ENCODE results near the gene SPON1.
A peak's percentile ranks its signal among the peaks of the same experiment; 100 is the strongest.

SPON1 gene

DNA sequence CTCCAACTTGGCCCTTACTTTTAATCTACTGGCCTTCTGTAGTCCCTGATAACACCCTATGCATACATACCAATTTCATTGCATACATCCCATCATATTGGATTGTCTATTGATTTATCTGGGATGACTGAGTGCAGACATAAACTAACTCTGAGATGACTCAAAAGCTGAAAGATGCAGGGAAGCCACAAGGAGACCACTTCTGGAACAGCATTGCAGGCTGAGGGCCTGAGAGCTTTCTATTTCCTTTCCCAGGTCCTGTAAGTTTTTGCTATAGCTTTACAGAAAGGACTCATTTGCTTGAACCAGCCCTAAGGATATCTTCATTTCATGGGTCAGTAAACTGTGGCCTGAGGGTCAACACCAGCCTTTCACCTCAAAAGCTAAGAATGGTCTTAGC, 15.1 kb upstream of the SPON1 start:
- Histone ChIP-seq H3K9ac (ENCODE audit: low read depth, low read length) (no peak overlapping the region), H3K4me3 (ENCODE audit: low read depth, low read length) (no peak overlapping the region), H3K4me1 (ENCODE audit: control insufficient read depth, insufficient read depth, low read length) (no peaks in the 10 kb centered on the region), H3K27me3 (ENCODE audit: control insufficient read depth, insufficient read depth, low read length) (no peaks in the 10 kb centered on the region), H3K9me3 (ENCODE audit: control insufficient read depth, insufficient read depth, low read length) (no peaks in the 10 kb centered on the region), H3K36me3 (ENCODE audit: control insufficient read depth, insufficient read depth, low read length) (no peaks in the 10 kb centered on the region)

DNA sequence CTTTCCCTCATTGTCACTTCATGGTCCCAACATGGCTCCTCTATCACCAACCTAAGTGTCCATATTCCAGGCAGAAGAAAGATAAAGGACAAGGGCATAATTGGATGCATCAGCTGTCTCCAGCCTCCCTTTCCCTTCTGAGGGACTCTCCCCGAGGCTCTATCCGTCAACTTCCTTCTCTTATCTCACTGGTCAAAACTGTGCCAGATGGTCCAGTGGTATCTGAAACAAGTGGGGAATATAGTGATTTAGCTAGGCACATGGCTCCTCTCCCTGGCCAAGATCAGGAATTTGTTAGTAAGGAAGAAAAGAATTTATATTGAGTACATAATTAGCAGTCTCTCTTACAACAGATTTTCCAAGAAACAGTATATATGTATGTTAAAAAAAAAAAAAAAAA, 12.6 kb upstream of the SPON1 start:
- H3K9me3 ChIP-seq (ENCODE audit: control insufficient read depth, insufficient read depth, low read length), result no peaks in the 10 kb centered on the region
- H3K4me3 ChIP-seq (ENCODE audit: low read depth, low read length), result no peak overlapping the region
- H3K27me3 ChIP-seq (ENCODE audit: control insufficient read depth, insufficient read depth, low read length), result no peaks in the 10 kb centered on the region
- H3K36me3 ChIP-seq (ENCODE audit: control insufficient read depth, insufficient read depth, low read length), result no peaks in the 10 kb centered on the region
- H3K4me1 ChIP-seq (ENCODE audit: control insufficient read depth, insufficient read depth, low read length), result peaks cover 2% of the 10 kb centered on the region
- no peak overlapping the region for H3K9ac ChIP-seq (ENCODE audit: low read depth, low read length)

DNA sequence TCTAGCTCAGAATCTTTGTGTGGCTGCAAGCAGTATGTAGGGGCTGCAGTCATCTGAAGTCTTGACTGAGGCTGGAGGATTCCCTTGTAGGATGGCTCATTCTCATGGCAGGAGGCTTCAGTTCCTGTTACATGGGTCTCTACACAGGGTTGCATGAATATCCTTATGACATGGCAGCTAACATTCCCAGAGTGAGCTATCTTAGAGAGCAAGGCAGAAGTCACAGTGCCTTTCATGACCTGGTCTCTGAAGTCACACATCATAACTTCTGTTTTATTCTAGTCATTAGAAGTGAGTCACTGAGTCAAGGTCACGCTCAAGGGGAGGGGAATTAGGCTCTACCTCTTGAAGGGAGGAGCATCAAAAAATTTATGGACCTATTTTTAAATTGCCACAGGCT, 10.3 kb upstream of the SPON1 start:
- Histone ChIP-seq H3K9me3 (ENCODE audit: control insufficient read depth, insufficient read depth, low read length) (no peaks in the 10 kb centered on the region), H3K27me3 (ENCODE audit: control insufficient read depth, insufficient read depth, low read length) (peaks cover 5% of the 10 kb centered on the region), H3K4me3 (ENCODE audit: low read depth, low read length) (no peak overlapping the region), H3K9ac (ENCODE audit: low read depth, low read length) (no peak overlapping the region), H3K4me1 (ENCODE audit: control insufficient read depth, insufficient read depth, low read length) (peaks cover 6% of the 10 kb centered on the region), H3K36me3 (ENCODE audit: control insufficient read depth, insufficient read depth, low read length) (no peaks in the 10 kb centered on the region)

DNA sequence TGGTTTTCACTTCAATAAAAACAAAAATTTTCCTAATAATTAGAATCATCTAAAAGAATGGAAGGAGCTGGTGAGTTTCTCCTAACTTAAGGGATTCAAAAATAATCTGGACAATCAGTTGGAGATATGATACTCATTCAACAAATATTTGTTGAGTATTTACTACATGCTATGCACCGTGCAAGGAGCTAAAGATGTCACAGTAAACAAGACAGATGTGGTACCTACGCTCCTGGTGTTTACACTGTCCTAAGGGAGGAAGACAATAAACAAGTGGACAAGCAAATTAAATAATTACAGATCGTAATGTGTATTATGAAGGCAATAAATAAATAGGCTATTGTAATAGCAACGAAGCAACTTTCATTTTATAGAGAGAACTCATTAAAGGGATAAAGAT, 9.9 kb upstream of the SPON1 start:
- H3K36me3 ChIP-seq (ENCODE audit: control insufficient read depth, insufficient read depth, low read length), result no peaks in the 10 kb centered on the region
- H3K9ac ChIP-seq (ENCODE audit: low read depth, low read length), result no peak overlapping the region
- H3K4me3 ChIP-seq (ENCODE audit: low read depth, low read length), result no peak overlapping the region
- H3K4me1 ChIP-seq (ENCODE audit: control insufficient read depth, insufficient read depth, low read length), result peaks cover 6% of the 10 kb centered on the region
- H3K9me3 ChIP-seq (ENCODE audit: control insufficient read depth, insufficient read depth, low read length), result no peaks in the 10 kb centered on the region
- peaks cover 5% of the 10 kb centered on the region for H3K27me3 ChIP-seq (ENCODE audit: control insufficient read depth, insufficient read depth, low read length)

DNA sequence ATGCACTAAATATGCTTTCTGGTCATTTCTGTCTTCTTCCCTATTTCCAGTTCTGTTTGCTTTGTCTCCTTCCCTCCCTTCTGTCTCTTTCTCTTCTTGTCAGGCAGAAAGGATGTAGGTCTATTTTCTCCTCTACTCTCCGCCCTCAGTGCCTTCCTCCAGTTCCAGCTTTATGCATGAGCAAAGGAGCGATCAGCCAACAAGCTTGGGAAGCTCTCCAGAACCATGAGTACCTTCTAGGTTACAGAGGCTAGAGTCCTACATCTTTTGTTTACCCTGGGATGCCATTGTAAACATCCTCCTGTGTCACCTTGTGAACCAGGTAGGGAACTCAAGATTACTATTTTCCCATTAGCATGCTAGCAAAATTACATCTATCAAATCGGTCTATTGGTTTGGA, 7.9 kb upstream of the SPON1 start:
- Histone ChIP-seq H3K27me3 (ENCODE audit: control insufficient read depth, insufficient read depth, low read length) (peaks cover 16% of the 10 kb centered on the region), H3K9me3 (ENCODE audit: control insufficient read depth, insufficient read depth, low read length) (no peaks in the 10 kb centered on the region), H3K9ac (ENCODE audit: low read depth, low read length) (no peak overlapping the region)

DNA sequence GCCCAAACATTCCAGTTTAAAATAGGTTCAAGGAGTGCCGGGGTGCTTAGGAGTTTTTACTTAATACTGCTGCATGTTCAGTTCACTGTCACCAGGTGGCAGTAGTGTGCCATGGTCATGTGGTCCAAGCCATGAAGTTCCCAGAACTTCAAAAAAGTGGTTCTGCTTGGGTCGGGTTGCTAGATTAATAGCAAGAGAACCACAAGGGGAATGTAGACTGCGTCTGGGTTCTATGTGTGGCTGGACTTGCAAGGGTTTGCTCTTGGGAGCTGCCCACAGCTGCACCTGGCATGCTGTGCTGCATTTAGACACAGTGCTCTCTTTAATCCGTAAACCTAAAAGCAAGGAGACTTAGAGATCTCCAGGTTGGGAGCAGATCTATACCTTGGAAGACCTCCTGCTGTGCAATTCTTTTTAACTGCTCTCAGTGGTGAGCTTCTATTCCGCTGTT, 6.5 kb upstream of the SPON1 start:
- Histone ChIP-seq H3K9ac (ENCODE audit: low read depth, low read length) (no peak overlapping the region), H3K9me3 (ENCODE audit: control insufficient read depth, insufficient read depth, low read length) (no peaks in the 10 kb centered on the region), H3K27me3 (ENCODE audit: control insufficient read depth, insufficient read depth, low read length) (peaks cover 30% of the 10 kb centered on the region), H3K4me1 (ENCODE audit: control insufficient read depth, insufficient read depth, low read length) (peaks cover 6% of the 10 kb centered on the region), H3K4me3 (ENCODE audit: low read depth, low read length) (no peak overlapping the region), H3K36me3 (ENCODE audit: control insufficient read depth, insufficient read depth, low read length) (no peaks in the 10 kb centered on the region)

More for the DNA sequence above, 7.9 kb upstream of the SPON1 start:
- Histone ChIP-seq H3K36me3 (ENCODE audit: control insufficient read depth, insufficient read depth, low read length) (no peaks in the 10 kb centered on the region), H3K4me1 (ENCODE audit: control insufficient read depth, insufficient read depth, low read length) (peaks cover 6% of the 10 kb centered on the region), H3K4me3 (ENCODE audit: low read depth, low read length) (no peak overlapping the region)

DNA sequence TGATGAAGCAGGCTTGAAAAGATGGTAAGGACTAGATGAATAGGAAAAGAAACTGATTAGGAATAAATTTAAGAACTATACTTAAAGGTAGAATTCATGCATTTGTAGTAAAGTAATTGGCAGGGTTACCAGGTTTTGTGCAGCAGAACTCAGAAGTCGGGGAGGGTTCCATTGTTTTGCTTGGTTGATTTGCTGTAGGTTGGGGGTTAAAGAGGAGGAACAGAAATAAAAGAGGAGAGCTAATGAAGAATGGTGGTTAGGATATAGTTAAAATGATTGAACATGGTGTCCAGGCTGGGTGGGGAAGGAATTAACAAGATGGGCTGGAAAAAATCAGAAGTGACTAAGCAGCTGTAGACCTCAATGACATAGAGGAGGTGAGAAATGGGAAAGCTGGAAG, 5.5 kb upstream of the SPON1 start:
- H3K36me3 ChIP-seq (ENCODE audit: control insufficient read depth, insufficient read depth, low read length), result no peaks in the 10 kb centered on the region
- H3K4me1 ChIP-seq (ENCODE audit: control insufficient read depth, insufficient read depth, low read length), result peaks cover 8% of the 10 kb centered on the region
- peaks cover 40% of the 10 kb centered on the region for H3K27me3 ChIP-seq (ENCODE audit: control insufficient read depth, insufficient read depth, low read length)
- no peaks in the 10 kb centered on the region for H3K9me3 ChIP-seq (ENCODE audit: control insufficient read depth, insufficient read depth, low read length)
- H3K9ac ChIP-seq (ENCODE audit: low read depth, low read length), result no peak overlapping the region
- no peak overlapping the region for H3K4me3 ChIP-seq (ENCODE audit: low read depth, low read length)

DNA sequence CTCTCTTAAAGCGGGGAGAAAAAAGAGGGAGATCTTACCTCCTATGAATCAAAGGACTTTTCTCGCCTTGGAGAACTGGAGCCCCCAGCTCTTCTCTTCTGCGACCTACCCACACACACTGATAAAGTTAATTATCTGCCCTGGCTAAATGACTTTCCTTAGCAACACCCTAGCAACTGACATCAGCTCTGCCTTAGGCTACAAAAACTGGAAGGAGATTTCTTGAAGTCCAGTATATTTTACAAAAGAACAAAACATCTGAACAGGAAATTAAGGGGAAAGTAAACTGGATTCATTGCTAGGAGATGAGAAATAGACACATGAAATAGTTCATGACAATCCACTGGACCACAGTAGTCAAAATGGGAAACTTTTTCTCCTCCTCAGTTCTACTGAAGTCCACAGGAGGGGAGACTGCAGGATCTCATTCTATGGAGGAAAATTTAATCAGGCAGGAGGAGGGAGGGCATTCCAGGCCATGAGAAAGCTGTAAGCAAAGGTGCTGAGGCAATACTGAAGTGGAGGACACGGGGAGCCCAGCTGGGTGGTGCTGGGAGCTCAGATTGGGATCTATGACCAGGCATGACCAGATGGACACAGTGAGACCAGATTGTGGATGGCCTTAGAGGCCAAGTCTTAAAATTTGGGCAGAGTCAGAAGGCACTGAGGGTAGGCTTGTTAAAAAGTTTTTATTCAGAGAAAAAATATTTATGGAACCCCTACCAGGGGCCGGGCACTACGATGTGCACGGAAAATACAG, 3.7 kb upstream of the SPON1 start:
- peaks cover 59% of the 10 kb centered on the region for H3K27me3 ChIP-seq (ENCODE audit: control insufficient read depth, insufficient read depth, low read length)
- no peak overlapping the region for H3K4me3 ChIP-seq (ENCODE audit: low read depth, low read length)
- H3K9ac ChIP-seq (ENCODE audit: low read depth, low read length), result no peak overlapping the region
- no peaks in the 10 kb centered on the region for H3K9me3 ChIP-seq (ENCODE audit: control insufficient read depth, insufficient read depth, low read length)
- peaks cover 6% of the 10 kb centered on the region for H3K4me1 ChIP-seq (ENCODE audit: control insufficient read depth, insufficient read depth, low read length)
- H3K36me3 ChIP-seq (ENCODE audit: control insufficient read depth, insufficient read depth, low read length), result no peaks in the 10 kb centered on the region

DNA sequence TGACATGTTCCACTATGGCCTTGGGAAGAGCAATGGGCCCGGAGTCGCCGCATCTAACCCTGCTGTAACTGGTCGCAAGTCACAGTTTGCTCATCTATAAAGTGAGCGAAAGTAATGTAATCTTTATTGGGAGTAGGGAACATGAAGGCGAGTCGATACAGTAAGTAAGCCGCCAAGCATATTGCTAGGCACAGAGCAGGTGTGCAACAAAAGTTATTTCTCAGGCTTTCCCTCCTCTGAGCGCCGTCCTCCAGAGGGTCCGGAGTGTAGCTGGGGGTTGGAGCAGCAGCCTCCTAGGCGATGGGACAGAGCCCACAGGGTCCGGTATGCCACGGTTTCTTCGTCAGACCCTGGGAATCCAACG, 343 bp upstream of the SPON1 start:
- Histone ChIP-seq H3K36me3 (ENCODE audit: control insufficient read depth, insufficient read depth, low read length) (no peaks in the 10 kb centered on the region), H3K4me1 (ENCODE audit: control insufficient read depth, insufficient read depth, low read length) (peaks cover 24% of the 10 kb centered on the region), H3K9ac (ENCODE audit: low read depth, low read length) (peak overlapping the region; percentile 37), H3K9me3 (ENCODE audit: control insufficient read depth, insufficient read depth, low read length) (no peaks in the 10 kb centered on the region), H3K4me3 (ENCODE audit: low read depth, low read length) (peak overlapping the region; percentile 69), H3K27me3 (ENCODE audit: control insufficient read depth, insufficient read depth, low read length) (peaks cover 79% of the 10 kb centered on the region)

DNA sequence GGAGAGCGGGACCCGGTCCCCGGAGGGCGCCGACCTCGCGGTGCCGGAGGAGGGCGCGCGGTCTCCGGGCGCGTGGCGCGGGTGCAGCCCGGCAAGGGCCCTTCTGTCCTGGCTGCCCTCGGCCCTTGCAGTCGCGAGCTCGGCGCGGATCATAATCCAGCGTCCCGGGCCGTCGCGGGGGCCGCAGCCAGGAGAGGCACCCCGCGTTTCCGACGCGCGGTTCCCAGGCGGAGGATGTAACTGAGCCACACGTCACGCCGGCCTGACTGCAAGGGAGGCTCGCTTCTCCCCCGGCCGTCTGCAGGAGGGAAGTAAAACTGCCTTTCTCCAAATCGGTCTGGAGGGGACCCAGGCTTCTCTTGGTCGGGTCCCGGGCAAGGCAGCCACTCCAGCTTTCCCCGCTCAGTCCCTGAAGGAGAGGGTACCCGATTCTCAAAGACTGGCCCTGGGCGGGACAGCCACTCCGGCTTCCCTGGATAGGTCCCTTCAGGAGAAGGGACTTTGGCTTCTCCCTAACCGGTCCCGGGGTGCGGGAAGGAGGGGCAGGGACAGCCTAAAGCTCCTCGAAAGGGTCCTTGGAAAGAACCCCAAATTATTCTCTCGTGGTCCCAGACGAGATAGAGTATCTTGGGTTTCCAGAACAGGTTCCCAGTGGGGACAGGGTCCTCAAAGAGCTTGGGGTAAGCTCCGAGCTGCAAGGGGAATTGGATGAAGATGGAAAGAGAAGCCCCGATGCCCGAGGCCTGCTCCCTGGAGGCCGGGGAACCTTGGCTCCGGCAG, 836 bp downstream of the SPON1 start:
- no peaks in the 10 kb centered on the region for H3K9me3 ChIP-seq (ENCODE audit: control insufficient read depth, insufficient read depth, low read length)
- H3K4me1 ChIP-seq (ENCODE audit: control insufficient read depth, insufficient read depth, low read length), result peaks cover 31% of the 10 kb centered on the region
- no peaks in the 10 kb centered on the region for H3K36me3 ChIP-seq (ENCODE audit: control insufficient read depth, insufficient read depth, low read length)
- H3K9ac ChIP-seq (ENCODE audit: low read depth, low read length), result peak overlapping the region; percentile 12
- H3K4me3 ChIP-seq (ENCODE audit: low read depth, low read length), result peak overlapping the region; percentile 69
- H3K27me3 ChIP-seq (ENCODE audit: control insufficient read depth, insufficient read depth, low read length), result peaks cover 79% of the 10 kb centered on the region

DNA sequence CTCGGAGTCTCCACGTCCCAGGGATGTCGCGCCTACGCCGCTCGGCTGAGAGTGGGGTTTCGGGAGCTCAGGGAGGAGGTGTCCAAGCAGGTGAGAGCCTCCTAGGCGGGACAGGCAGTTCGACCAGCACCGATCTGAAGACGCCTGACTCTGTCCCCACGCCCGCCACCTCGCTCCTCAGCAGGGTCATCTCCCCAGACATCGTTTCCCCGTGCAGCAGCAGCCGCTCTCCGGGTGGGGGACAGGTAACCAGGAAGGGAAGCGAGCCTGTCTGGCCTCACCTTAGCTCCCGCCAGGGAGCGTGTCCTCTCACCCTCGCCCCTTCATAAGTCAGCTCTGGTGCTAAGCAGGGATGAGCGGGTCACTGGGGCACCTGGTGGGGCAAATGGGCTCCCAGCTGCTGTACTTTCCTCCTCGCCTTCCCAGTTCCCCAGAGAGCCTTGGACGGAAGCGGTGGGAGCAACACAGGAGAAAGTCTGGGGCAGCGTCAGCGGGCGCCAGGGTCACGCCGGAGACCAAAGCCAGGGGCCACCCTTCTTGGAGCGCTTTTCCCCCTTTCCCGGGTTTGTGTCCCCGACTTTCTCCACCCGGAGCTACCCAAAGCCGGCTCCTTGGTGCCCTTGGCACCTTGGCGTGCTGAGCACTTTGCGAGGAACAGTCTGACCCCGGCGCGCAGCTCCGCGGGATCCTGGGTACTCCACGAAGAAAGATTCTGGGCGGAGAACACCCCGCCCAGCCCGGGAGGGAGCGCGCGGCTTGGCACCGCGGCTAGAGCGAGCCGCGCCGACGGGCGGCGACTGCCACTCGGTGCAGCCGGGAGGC, 1.6 kb downstream of the SPON1 start:
- H3K9me3 ChIP-seq (ENCODE audit: control insufficient read depth, insufficient read depth, low read length), result no peaks in the 10 kb centered on the region
- H3K27me3 ChIP-seq (ENCODE audit: control insufficient read depth, insufficient read depth, low read length), result peaks cover 72% of the 10 kb centered on the region
- no peaks in the 10 kb centered on the region for H3K36me3 ChIP-seq (ENCODE audit: control insufficient read depth, insufficient read depth, low read length)
- H3K4me1 ChIP-seq (ENCODE audit: control insufficient read depth, insufficient read depth, low read length), result peaks cover 31% of the 10 kb centered on the region
- H3K4me3 ChIP-seq (ENCODE audit: low read depth, low read length), result peak overlapping the region; percentile 69
- H3K9ac ChIP-seq (ENCODE audit: low read depth, low read length), result peak overlapping the region; percentile 24
